Iris pigment epithelial cell (primary cell): ENCODE results near the gene ZSCAN22.

Source experiments
- DNase-seq: peaks from one replicate; pipeline ENCODE4 v3.0.0-alpha.2; 2011; ENCODE audit warnings: low read depth

ZSCAN22 gene

DNA sequence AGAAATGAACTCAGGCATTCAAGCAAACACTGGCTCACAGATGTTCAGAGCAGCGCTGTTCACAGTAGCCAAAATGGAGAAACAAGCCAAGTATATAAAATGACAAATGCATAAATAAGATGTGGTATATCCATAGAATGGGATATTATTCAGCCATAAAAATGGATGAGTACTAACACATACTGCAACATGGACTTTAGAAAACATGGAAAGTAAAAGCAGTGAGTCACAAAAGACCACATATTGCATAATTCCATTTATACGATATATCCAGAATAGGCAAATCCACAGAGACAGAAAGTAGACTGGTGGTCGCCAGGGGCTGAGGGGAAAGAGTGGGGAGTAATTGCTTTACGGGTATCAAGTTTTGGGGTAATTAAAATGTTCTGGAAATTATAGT is 47.4 kb downstream of the ZSCAN22 start:
- peak; percentile 60 for DNase-seq

DNA sequence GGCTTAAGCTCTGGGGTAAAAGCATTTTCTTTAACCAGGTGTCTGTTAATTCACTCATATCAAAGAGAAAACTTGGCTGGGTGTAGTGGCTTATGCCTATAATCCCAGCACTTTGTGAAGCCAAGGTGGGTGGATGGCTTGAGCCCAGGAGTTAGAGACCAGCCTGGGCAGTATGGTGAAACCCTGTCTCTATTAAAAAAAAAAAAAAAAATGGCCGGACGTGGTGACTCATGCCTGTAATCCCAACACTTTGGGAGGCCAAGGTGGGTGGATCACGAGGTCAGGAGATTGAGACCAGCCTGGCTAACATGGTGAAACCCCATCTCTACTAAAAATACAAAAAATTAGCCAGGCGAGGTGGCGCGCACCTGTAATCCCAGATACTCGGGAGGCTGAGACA is 49.9 kb downstream of the ZSCAN22 start:
- peak; percentile 38 for DNase-seq

DNA sequence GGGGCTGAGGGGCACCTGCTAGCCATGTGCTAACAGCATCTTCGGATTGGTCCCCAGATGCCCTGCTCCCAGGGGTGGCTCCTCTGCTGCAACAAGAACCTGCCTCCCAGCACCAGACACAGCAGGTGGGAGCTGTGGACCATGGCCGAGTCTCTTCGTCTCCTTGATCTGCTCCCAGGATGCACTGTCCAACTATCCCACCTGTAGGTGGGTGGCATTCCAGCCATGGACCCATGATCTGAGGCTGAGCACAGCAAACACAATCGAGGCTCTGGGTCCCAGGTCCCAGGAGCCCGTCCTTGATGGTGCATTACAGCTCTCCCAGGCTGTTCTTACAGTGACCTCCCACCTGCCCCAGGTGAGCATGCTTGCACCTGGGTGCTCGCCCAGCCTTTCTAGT is 52.5 kb downstream of the ZSCAN22 start:
- no peak for DNase-seq

DNA sequence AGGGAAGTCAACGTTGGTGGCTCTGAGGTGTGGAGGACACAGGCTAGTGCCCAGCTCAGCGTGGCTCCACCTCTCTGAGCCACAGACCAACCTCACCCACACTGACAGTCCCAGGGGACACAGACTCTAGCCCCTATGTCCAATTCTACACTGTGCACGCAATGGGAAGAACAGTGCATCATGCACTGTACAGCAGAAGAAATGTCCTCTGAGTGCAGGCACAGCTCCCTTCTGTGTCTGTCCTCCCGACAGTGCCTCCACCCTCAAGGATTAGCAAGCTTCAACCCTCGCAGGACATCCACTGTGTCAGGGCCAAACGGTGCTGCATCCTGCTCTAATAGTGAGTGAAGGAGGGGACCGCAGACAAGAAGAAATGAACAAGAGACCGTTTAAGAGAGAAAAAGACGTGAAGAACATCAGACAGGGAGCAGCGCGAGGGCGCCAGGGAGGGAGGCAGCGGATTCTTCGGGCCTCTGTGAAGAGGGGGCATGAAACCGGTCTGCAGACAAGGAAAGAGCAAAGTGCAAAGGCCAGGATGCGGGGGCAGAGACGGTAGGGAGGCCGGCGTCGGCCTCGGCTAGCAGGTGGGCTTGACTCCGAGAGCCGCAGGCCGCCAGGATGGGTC is 53.4 kb downstream of the ZSCAN22 start:
- DNase-seq, result no peak

DNA sequence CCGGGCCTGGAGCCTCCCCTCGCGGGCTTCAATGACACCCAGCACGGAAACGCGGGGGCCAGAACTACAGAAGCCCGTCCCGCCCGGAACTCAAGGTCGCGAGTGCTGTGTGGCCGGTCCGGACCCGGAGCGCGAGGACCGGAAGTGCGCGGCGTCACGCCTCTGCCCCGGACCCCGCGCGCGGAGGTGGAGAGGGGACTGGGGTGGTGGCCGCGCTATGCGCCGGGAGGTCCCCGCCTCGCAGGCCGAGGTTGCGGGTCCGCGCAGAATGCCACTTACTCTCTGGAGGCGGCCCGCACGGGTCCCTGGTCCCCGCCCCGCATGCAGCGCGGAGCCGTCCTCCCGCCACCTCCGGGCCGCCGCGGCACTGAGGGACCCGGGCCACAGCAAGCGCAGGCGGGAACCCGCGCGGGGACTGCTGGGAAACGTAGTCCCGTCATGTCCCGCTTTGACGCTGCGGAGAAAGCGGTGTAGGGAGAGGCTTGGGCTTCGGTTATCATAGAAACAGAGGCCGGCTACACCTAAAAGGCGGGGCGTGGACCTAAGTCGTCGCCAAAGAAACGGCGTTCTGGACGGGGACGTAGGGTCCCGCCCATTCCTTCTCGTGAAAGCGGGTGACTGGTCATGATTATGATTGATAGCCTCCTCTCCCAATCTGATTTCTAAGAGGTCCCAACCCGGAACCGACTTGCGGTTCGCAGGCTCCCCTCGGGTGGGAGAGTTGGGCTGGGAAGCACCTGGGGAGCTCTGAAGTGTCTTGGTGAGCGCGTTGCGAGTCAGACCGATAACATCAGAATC is 54.1 kb downstream of the ZSCAN22 start, which contains the start of gene ZNF837:
TSS of gene ZNF837 (minus strand) at position 369 of the 798 bp plus-strand sequence. CDS start 11,698 bp downstream, outside the sequence.
- DNase-seq, result peak; percentile 100

DNA sequence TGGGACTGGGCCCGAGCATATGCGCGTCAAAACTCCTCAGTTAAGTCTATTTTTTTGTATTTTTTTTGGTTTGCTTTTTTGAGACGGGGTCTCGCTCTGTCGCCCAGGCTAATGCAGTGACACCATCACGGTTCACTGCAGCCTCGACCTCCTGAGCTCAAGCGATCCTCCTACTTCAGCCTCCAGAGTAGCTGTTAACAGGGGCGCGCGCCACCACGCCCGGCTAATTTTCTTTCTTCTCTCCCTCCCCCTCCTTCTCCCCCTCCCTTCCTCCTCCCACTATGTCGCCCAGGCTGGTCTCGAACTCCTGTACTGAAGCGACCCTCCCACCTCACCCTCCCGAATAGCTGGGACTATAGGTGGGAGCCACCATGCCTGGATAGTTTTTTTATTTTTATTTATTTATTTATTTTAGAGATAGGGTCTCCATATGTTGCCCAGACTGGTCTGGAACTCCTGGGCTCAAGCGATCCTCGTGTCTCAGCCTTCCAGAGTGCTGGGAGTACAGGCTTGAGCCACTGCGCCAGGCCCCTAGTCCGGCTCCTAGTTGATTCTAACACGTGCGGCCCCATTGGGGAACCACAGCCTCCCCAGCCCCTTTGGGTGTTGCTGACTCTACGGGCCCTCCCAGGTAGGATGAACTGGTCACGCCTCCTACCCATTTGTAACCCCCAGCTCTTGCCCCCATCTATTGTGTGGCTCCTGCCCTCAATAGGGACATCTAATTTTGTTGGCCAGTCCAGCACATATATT is 54.8 kb downstream of the ZSCAN22 start:
- no peak for DNase-seq

DNA sequence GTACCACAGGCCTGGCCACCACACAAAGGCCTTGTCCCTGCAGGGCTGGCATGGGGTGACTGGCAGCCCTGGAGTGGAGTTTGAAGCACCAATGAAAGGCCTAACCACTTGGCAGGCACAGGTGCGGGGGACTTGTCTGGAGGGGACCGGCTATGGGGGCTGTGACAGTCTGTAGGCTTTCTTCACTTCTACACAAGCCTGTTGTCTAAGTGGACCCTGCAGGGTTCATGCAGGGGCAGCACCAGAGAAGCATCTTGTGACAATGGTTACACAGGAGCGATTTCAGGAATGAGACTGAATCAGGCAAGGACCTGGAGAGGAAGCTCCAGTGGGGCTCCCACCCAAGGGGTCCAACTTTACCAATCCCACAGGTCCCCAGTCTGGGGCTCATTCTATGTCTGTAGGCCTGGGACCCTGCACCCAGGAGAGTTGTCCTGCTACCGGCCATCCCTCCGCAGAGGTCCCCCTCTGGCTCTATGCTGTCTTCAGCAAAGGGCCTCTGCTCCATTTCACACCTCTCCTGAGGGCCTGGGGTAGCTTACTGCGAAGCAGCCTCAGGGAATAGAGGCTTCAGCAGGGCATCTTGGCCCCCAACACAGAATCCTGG is 56.3 kb downstream of the ZSCAN22 start:
- DNase-seq, result no peak

DNA sequence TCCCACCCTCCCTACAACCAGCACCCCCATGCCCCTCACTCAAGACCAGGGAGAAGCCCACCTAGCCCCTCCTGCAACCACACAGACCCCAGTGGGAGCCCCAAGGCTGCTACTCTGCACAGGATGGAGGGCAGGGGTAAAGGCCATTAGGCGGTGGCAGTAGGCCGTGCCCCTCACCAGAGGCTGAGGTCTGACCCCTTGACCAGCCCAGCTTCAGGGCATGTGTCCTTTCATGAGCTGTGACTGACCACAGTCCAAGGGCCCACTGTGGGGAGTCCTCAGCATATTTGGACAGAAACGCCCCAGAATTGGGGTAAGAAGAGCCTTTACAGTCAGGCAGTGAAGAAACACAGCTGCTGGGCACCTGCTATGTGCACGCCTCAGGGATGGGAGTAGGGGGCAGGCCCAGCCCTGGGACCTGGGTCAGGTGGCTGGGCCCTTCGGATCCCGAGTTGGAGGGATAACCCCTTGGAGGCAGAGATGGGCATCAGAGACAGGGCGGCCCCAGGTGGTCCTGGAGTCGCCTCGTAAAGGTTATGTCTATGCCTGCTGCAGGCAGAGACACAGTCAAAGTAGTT is 58.6 kb downstream of the ZSCAN22 start:
- no peak for DNase-seq

DNA sequence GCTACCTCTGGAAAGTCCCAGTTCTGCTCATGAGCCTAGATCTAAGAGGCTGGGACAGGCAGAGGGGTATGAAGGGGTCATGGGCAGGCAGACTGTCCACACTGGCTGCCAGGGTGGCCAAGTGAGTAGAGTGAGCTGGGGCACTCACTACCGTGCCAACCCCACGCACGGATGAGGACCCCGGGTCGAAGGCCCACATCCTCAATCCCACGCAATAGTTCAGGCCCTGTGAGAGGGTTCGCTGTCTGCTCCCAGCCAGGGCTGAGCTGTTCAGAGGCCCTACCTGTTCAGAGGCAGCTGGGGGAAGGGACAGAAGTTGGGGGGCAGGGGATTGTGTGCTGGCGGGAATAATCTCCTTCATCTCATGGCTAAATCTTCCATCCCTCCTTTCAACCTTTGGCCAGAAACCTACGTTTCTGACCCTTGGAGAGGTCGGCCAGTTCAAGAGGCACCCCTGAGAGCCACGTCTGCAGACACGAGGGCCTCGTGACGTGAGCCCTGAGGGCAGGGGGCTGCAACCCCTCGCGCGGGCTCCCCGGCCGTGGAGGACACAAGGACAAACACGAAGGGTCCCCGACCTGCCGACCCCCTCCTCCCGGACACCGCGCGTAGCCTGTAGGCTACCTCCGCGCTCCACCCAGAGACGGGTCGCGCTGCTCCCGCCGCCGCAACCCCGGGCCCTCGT is 59.2 kb downstream of the ZSCAN22 start:
- no peak for DNase-seq

DNA sequence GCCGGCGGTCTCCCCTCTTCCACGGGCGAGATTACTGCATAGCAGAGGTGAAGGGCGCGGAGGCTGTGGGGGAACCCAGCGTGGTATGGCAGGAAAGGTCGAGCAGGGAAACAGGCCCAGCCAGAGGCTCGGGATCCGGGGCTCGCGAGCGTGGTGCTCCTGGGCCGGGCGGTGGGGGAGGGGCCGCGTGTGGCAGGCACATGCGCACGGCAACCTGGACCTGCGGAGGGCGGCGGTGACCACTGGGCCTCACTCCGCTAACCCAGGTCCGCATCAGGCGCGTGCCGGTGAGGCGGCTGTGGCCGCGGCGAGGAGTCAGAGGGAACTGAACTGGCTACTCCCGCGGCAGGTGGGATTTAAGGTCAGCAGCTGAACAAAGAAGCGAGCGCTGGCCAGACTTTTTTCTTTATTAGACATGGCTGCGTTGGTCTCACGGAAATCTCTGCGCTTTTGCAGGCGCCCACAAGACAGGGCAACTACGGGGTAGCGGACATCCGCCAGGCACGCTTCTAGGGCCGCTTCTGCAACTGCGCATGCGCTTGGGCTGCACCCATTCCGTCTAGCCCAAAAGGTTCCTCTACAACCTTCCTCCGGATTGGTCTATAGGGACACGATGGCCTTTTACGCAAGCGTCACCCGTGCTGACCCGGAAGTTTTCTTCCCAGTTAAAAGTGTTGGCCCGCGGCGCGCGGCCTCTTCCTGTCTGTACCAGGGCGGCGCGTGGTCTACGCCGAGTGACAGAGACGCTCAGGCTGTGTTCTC is 60.0 kb downstream of the ZSCAN22 start, which contains the start of gene RPS5:
TSS of gene RPS5 (plus strand) at position 694 of the 762 bp plus-strand sequence. CDS start 869 bp downstream, outside the sequence.
- DNase-seq, result peak; percentile 98

DNA sequence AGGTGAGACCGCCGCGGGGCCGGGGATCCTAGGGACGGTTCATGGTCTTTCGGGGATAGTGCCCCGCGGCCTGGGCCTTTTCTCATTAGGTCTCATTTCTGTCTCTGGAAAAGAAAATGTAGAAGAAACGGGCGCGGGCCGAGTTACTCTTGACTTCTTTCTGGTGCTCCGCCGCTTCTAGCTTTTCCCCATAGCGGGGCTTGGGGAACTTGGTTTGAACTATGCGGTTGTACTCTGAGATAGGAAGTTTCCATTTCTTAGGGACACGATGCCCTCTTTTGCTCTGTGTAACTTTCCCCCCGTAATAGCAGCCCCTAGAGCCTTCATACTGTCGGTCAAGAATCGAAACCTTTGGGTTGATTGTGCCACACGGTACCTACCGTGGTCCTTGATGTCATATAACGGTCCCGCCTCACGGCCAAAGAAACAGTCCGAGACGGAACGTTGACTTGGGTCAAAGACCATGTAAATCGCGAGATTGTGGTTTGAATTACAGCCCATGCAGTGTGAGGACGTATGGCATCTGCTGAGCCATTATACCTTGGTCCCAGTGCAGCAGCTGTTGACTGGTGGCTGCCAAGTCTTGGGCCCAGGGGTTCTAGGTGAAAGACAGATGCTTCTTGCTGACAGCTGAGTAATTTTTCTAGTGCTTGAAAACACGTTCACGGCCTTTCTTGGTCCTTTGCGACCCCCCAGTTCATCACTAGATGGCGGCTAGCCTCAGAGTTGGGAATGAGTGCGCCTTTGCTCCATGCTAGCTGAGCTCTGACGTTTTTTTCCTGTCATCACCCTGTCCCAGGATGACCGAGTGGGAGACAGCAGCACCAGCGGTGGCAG is 60.8 kb downstream of the ZSCAN22 start:
- DNase-seq, result peak; percentile 30

DNA sequence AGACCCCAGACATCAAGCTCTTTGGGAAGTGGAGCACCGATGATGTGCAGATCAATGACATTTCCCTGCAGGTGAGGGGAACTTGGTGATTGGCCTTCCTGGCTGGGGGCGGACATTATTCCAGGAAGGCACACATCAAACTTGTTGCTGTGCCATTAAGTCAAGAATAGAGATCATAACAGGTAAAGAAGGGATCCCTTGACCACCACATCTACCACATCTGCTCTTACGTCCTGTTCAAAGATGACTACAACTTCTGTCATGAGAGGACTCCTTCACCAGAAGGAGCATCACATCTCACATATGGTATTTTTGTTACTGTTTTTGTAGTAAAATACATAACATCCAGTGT is 61.4 kb downstream of the ZSCAN22 start:
- DNase-seq, result no peak
